A673 (cell line): ENCODE data around the gene TMEM266.

Source experiments
- CTCF ChIP-seq: fragments of 300-800, 200-600 bp; sonication (generic); conservative IDR thresholded peaks from 2 replicates; pipeline ENCODE4 v1.5.1; 2017; ENCODE audit warnings: low read depth, mild to moderate bottlenecking, antibody characterized with exemption, low read length, moderate library complexity, mixed read lengths
- EZH2 ChIP-seq: fragments of 200-600 bp; sonication (generic); IDR thresholded peaks from 2 replicates; pipeline ENCODE4 v1.6.1; 2017; ENCODE audit warnings: borderline replicate concordance, low read depth, mild to moderate bottlenecking, mixed read lengths, antibody characterized with exemption, low read length; ENCODE audit not compliant: poor library complexity, severe bottlenecking

- TF ChIP-seq CTCF (no peak), EZH2 (no peak)
These were observed 75.7 kb downstream of the TMEM266 start for GRCh38 chr15:76135516-76135915.
